Sigmoid colon (tissue), 7 donors: ENCODE measurements around the gene ANKRD44. TPM values are rescaled to one million over a fixed set of nuclear protein-coding genes. Genes with fewer than 3 reads are reported as not detected.

Source experiments
- DNase-seq: peaks from one replicate; pipeline ENCODE4 v3.0.0-alpha.2; 2019
- H3K27ac ChIP-seq, 4 donors: fragments of 200-600 bp; sonication (generic); one replicate each; pipeline ENCODE4 v1.5.1; 2016 to 2019; ENCODE audit warnings: mild to moderate bottlenecking in 1 of 4
- H3K27me3 ChIP-seq, 3 donors: fragments of 200-600 bp; sonication (generic); one replicate each; pipeline ENCODE4 v1.5.1; 2019; ENCODE audit warnings: mild to moderate bottlenecking in 1 of 3
- H3K36me3 ChIP-seq, 4 donors: fragments of 200-600 bp; sonication (generic); one replicate each; pipeline ENCODE4 v1.5.1; 2016 to 2019
- H3K4me1 ChIP-seq, 4 donors: fragments of 200-600 bp; sonication (generic); one replicate each; pipeline ENCODE4 v1.5.1; 2017 to 2019
- H3K4me3 ChIP-seq, 4 donors: fragments of 200-600 bp; sonication (generic); one replicate each; pipeline ENCODE4 v1.5.1; 2017 to 2019; ENCODE audit warnings: mild to moderate bottlenecking in 2 of 4, moderate library complexity in 1 of 4
- H3K9me3 ChIP-seq, 4 donors: fragments of 200-600 bp in 3 of 4; sonication (generic) in 3 of 4; one replicate each; pipeline versions ENCODE4 v1.5.1 to v1.6.1; 2013 to 2019
- EP300 ChIP-seq, 4 donors: sonication (generic); formaldehyde crosslinking; IDR thresholded peaks; one replicate each; pipeline ENCODE4 v1.6.1; 2017; ENCODE audit warnings: antibody characterized with exemption in 4 of 4
- POLR2A ChIP-seq, 2 donors: fragments of 450-650 bp; IDR thresholded peaks; one replicate each; pipeline ENCODE4 v1.6.1; 2016; ENCODE audit warnings: antibody characterized with exemption in 2 of 2, mild to moderate bottlenecking in 2 of 2, moderate library complexity in 2 of 2
- POLR2AphosphoS5 ChIP-seq, 4 donors: sonication (generic); formaldehyde crosslinking; IDR thresholded peaks; one replicate each; pipeline ENCODE4 v1.6.1; 2017; ENCODE audit warnings: antibody characterized with exemption in 4 of 4
- WGBS, 2 donors: extraction: QIAGEN DNeasy Blood & Tissue Kit; methylation state at CpG; one replicate each; pipeline ENCODE4 v1.1.7; 2013; 5-methylcytosine and 5-hydroxymethylcytosine counted together
- intact Hi-C: fragments of 100-400 bp; cut with DNase I; formaldehyde crosslinking; loops from one replicate; pipeline ENCODE4 v1.15.1; 2023
- polyA plus RNA-seq, 3 donors: library from polyadenylated mRNA; stranded (reverse); fragments of 200-250 nt; gene quantifications; one replicate each; pipeline ENCODE4 v1.2.3, GENCODE V29; 2013
- total RNA-seq, 4 donors: library from RNA; depleted of rRNA; stranded (reverse); fragments of >200 nt; gene quantifications; one replicate each; pipeline ENCODE4 v1.1.0, GENCODE V29; 2016
- TF ChIP-seq, protein P1 (sequence below), 4 experiments: fragments of 450-650 bp in 3 of 4; fragments of 200-600 bp in 1 of 4; IDR thresholded peaks; one replicate each; pipeline ENCODE4 v1.5.1; 2016 to 2019; ENCODE audit warnings: antibody characterized with exemption in 4 of 4, mild to moderate bottlenecking in 3 of 4, moderate library complexity in 2 of 4
- donor health status: healthy with polysubstance abuse.
- donor health status: Bipolar disorder and iron deficiency.
- donor health status: healthy.

Gene ANKRD44
- total and polyA plus RNA-seq, 7 donors = 1.2 to 41.1 (median 34.2) TPM

DNA sequence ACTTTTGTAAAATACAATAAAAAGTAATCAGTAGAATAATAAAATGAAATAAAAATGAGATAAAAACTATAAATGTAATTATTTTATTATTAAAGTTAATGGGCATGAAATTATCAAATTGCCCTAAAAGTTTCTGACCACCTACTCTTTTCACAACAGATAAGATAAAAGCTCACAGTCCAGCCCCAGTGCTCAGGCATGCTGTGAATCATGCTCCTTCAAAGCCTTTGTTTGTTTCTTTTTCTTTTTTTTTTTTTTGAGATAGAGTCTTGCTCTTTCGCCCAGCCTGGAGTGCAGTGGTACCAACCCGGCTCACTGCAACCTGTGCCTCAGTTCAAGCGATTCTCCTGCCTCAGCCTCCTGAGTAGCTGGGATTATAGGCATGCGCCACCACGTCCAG lies 181.7 kb downstream of the ANKRD44 start:
- TF ChIP-seq, protein P1, sequence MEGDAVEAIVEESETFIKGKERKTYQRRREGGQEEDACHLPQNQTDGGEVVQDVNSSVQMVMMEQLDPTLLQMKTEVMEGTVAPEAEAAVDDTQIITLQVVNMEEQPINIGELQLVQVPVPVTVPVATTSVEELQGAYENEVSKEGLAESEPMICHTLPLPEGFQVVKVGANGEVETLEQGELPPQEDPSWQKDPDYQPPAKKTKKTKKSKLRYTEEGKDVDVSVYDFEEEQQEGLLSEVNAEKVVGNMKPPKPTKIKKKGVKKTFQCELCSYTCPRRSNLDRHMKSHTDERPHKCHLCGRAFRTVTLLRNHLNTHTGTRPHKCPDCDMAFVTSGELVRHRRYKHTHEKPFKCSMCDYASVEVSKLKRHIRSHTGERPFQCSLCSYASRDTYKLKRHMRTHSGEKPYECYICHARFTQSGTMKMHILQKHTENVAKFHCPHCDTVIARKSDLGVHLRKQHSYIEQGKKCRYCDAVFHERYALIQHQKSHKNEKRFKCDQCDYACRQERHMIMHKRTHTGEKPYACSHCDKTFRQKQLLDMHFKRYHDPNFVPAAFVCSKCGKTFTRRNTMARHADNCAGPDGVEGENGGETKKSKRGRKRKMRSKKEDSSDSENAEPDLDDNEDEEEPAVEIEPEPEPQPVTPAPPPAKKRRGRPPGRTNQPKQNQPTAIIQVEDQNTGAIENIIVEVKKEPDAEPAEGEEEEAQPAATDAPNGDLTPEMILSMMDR (IDR thresholded peaks at IDR 0.05) = no peak
- TF ChIP-seq POLR2A (IDR thresholded peaks at IDR 0.05) = no peak
- TF ChIP-seq POLR2AphosphoS5 (IDR thresholded peaks at IDR 0.05) = no peak
- TF ChIP-seq EP300 (IDR thresholded peaks at IDR 0.05) = no peak
- intact Hi-C loops = no loop called here

DNA sequence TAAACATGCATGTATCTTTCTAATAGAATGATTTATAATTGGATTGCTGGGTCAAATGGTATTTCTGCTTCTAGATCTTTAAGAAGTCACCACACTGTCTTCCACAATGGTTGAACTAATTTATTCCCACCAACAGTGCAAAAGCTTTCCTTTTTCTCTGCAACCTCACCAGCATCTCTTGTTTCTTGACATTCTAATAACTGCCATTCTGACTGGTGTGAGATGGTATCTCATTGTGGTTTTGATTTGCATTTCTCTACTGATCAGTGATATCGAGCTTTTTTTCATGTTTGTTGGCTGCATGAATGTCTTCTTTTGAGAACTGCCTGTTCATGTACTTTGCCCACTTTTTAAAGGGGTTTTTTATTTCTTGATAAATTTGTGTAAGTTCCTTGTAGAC lies 182.5 kb downstream of the ANKRD44 start:
- H3K27me3 ChIP-seq = no peaks in the 10 kb centered on the region
- intact Hi-C loops = no loop called here
- no peak for DNase-seq
- no peaks in the 10 kb centered on the region for H3K36me3 ChIP-seq
- TF ChIP-seq POLR2A (IDR thresholded peaks at IDR 0.05) (no peak), POLR2AphosphoS5 (IDR thresholded peaks at IDR 0.05) (no peak), EP300 (IDR thresholded peaks at IDR 0.05) (no peak)
- TF ChIP-seq, protein P1 (IDR thresholded peaks at IDR 0.05) = no peak
- no peak overlapping the region for H3K4me3 ChIP-seq
- H3K27ac ChIP-seq = no peak overlapping the region
- 57 to 89% methylated on average over 1 of the region's 1 CpG for WGBS, 2 donors
- H3K9me3 ChIP-seq = no peaks in the 10 kb centered on the region
- peaks cover 0 to 44% (median 32%) of the 10 kb centered on the region in 4 donors for H3K4me1 ChIP-seq

More for the DNA sequence above, 181.7 kb downstream of the ANKRD44 start:
- Histone ChIP-seq H3K36me3 (no peaks in the 10 kb centered on the region), H3K4me3 (no peak overlapping the region), H3K9me3 (no peaks in the 10 kb centered on the region), H3K4me1 (peaks cover 0 to 37% (median 29%) of the 10 kb centered on the region in 4 donors), H3K27me3 (no peaks in the 10 kb centered on the region), H3K27ac (no peak overlapping the region)
- 93 to 97% methylated on average over 5 of the region's 5 CpGs for WGBS, 2 donors
- no peak for DNase-seq

DNA sequence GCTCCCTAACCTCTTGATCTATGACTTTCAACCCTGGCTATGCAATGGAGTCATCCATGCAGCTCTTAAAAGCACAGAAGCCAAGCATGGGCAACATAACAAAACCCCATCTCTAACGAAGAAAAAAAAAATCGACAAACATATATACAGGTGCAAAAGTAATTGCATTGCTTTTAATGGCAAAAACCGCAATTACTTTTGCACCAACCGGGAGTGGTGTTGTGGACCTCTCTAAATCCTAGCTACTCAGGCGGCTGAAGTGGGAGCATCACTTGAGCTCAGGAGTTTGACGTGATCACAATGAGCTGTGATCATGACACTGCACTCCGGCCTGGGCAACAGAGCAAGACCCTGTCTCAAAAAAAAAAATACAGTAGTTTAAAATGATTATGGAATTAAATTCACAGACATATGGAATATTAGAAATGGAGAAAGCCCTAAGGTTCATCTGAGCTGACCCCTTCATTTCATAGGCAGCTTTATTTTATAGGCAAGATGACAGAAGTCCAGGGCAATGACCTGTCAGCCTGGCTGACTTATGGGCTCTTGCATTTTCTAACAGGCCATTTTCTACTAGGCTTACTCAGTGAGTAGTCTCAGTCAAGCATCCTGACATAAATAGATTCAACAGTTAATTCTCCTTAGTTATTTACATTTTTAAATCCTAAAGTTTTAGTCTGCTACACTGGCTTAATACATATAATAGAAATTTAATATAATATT lies 183.8 kb downstream of the ANKRD44 start:
- no peak for DNase-seq
- H3K27me3 ChIP-seq = no peaks in the 10 kb centered on the region
- WGBS, 2 donors = 96 to 97% methylated on average over 7 of the region's 7 CpGs
- H3K27ac ChIP-seq = no peak overlapping the region
- no peak for TF ChIP-seq EP300 (IDR thresholded peaks at IDR 0.05)
- H3K4me1 ChIP-seq = peaks cover 0 to 44% (median 32%) of the 10 kb centered on the region in 4 donors
- H3K36me3 ChIP-seq = no peaks in the 10 kb centered on the region
- no peaks in the 10 kb centered on the region for H3K9me3 ChIP-seq
- no peak overlapping the region for H3K4me3 ChIP-seq
- intact Hi-C loops = no loop called here

DNA sequence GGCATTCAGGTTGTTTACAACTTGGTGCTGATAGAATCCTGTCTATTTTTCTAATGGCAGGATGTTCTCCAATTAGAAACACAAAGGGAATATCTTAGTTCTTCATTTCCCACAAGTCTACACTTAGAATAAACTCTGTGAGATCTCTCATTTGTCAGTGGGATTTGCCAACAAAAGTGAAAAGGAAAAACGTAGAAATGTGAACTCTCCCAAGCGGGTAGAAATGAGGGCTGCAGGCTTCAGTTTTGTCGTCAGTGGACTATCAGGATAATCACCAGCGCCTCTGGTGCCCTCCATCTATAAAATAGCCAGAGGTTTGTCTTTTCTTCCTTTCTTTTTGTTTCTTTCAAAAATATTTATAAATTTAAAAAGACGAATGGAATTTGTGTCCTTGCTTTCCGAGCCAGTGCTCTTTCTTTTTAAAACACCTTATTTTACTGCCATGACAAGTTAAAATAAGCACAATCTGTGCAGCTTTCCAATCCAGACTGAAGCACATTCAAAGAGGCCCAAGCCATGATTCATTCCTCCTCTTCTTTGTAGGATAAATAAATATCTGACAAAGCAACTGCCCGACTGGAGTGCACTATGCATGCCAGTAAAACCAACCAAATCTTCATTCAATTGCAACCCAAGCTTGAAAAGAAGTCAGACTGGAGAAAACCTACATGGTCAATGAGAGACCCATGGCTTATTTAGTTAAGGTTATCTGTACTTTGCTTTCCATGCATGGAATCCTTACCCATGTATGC lies 185.8 kb downstream of the ANKRD44 start:
- intact Hi-C loops = no loop called here
- Histone ChIP-seq H3K27ac (peak overlapping the region; percentile 13 to 69 (median 48)), H3K4me1 (peaks cover 0 to 32% (median 23%) of the 10 kb centered on the region in 4 donors), H3K36me3 (peaks cover 0 to 16% (median 0%) of the 10 kb centered on the region in 4 donors), H3K27me3 (no peaks in the 10 kb centered on the region), H3K9me3 (no peaks in the 10 kb centered on the region), H3K4me3 (no peak overlapping the region)
- no peak for TF ChIP-seq POLR2A (IDR thresholded peaks at IDR 0.05)
- WGBS, 2 donors = 71 to 80% methylated on average over 7 of the region's 7 CpGs
- DNase-seq = no peak

DNA sequence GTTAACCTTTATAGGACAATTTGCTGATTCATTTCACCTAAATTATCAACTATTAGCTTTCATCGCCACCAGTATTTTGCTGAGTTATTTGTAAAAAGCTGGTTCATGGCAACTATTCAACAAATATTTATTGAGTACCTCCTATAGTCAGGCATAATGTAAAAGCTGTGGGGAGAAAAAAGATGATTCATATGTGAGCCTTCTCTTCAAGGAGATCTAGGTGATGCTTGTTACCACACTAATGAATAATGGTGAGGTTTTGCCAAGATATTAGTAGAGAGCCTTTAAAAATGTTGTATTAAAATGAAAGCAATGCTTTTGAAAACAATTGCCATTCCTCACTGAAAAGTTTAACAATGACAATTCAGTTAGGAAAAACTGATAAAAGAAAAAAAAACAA lies 187.8 kb downstream of the ANKRD44 start:
- Histone ChIP-seq H3K27me3 (no peaks in the 10 kb centered on the region), H3K4me1 (peaks cover 0 to 29% (median 21%) of the 10 kb centered on the region in 4 donors), H3K27ac (no peak overlapping the region), H3K9me3 (no peaks in the 10 kb centered on the region), H3K4me3 (no peak overlapping the region), H3K36me3 (peaks cover 0 to 22% (median 0%) of the 10 kb centered on the region in 4 donors)
- DNase-seq = no peak
- 99 to 100% methylated on average over 1 of the region's 1 CpG for WGBS, 2 donors
- no peak for TF ChIP-seq POLR2A (IDR thresholded peaks at IDR 0.05)
- no peak for TF ChIP-seq EP300 (IDR thresholded peaks at IDR 0.05)
- no peak for TF ChIP-seq POLR2AphosphoS5 (IDR thresholded peaks at IDR 0.05)
- TF ChIP-seq, protein P1 (IDR thresholded peaks at IDR 0.05) = no peak
- intact Hi-C loops = no loop called here
